Ureter (tissue), 1 donor: Measurements from ENCODE around the gene ZC3H10. TPM values are rescaled to one million over a fixed set of nuclear protein-coding genes. Genes with fewer than 3 reads are reported as not detected.
"Not testable (repeated sequence)": the region's sequence is repeated elsewhere in the genome, so short reads cannot be mapped to it uniquely, and the experiment has no call there.

Experiments
- DNase-seq: peaks from one replicate; pipeline ENCODE4 v3.0.0-alpha.2; 2020; ENCODE audit warnings: low spot score
- total RNA-seq: library from RNA; stranded (reverse); gene quantifications from one replicate; pipeline ENCODE4 v1.2.4, GENCODE V29; 2023
- donor health status: DM: yes; HTN: yes; CAD: no.

Gene ZC3H10
- total RNA-seq, 1 donor from 2014 or later, result 9.8 TPM

DNA sequence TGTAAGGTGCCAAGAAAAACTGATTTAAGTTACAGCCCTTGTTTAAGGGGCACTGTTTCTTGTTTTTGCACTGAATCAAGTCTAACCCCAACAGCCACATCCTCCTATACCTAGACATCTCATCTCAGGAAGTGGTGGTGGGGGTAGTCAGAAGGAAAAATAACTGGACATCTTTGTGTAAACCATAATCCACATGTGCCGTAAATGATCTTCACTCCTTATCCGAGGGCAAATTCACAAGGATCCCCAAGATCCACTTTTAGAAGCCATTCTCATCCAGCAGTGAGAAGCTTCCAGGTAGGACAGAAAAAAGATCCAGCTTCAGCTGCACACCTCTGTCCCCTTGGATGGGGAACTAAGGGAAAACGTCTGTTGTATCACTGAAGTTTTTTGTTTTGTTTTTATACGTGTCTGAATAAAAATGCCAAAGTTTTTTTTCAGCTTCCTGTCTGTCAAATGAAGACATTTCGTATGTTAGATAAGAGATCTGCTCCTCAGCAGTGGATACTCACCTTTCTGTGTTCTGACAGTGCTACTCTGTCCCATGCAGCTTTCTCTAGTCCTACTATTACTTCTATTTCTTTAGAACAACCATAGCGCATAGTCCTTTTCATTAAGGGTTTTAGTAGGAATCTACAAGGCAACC is 14.9 kb upstream of the ZC3H10 start:
- no peak for DNase-seq

DNA sequence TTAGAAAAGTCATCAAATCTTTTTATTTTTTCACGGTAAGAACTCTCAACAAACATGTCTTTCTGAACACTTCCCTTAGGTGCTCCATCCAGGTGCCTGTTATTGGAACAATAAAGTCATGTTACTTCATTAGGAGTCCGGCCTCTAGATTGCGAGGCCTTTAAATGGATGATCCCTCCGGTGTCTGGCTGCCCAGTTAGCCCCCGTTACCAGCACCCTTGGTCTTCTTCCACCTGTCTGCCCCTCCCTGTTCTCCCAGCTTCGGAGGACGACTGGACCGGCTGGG is 14.3 kb upstream of the ZC3H10 start:
- DNase-seq, result no peak

DNA sequence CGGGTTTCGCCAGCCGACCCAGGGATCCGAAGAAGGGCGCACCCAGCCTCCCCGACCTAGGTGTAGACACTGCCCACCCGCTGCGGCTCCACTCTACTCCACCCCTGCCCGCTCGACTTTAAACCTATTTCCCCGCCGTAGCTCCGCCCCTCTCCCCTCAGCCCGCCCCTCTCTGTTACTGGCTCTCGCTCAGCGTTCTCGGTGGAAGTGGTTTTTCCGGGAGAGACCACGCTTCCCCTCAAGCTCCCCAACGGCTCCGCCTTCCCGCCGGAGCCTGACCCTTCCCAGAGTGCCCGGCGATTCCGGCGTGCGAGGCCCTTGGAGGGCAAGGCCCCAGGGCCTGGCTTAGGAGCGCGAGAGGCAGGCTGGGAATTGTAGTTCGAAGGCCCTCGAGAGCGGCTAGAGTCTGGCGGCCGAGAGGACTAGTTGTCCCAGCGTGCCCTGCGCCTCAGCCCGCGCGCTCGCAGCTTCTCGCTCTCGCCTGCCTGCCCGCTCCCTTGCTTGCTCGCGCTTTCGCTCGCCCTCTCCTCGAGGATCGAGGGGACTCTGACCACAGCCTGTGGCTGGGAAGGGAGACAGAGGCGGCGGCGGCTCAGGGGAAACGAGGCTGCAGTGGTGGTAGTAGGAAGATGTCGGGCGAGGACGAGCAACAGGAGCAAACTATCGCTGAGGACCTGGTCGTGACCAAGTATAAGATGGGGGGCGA is 13.8 kb upstream of the ZC3H10 start, which contains the start of gene PA2G4:
PA2G4 (plus strand) TSS at position 451 of the 706 bp plus-strand sequence; CDS start at position 630, 179 bp downstream.
- DNase-seq, result peak; percentile 97

DNA sequence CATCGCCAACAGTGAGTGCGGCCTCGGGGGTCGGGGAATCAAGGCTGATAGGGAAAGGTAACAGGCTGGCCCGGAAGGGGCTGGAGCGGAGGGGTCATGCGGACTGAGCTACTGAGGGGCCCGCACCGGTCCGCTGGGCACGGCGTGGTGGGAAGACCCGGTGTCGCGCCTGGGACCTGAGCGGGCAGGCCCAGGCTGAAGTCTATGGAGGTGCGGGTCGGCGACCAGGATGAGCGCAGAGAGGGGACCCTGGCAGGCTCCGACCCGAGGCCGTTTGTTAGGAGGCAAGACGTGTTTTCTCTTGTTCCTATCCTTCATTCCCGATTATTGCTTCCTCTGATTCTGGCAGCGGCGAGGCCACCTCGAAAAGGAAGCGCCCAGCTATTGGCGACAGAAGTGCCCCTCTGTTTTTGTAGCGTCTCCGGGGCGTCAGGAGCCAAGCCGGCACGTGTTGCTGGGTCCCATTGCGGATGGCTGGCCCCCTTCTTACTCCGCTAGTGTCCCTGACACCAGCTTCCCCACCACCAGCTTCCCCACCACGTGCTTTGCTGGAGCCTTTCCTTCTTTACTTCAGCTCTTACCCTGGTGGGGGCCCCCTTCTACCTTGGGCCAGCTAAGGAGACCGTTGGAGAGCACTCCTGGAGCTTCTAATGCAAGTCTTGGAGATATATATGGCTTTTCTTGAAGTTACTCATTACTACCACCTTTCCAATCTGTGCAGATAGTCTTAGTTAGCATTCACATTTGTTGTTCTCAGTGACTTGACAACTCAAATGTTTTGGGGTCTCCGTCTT is 13.1 kb upstream of the ZC3H10 start:
- no peak for DNase-seq

DNA sequence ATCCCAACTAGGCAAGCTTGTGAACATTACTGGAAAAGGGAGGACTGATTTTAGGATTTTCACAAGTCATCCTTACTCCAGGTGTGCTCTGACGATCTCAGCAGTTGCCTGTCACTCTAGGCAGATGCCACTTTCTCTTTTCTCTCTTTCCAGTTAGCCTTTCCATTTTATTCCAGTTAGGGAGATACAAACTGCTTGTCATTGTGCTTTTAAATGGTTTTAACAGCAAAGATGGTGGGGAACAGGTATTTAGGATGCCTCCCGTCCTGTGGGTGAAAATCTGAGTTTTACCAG is 12.5 kb upstream of the ZC3H10 start:
- no peak for DNase-seq

DNA sequence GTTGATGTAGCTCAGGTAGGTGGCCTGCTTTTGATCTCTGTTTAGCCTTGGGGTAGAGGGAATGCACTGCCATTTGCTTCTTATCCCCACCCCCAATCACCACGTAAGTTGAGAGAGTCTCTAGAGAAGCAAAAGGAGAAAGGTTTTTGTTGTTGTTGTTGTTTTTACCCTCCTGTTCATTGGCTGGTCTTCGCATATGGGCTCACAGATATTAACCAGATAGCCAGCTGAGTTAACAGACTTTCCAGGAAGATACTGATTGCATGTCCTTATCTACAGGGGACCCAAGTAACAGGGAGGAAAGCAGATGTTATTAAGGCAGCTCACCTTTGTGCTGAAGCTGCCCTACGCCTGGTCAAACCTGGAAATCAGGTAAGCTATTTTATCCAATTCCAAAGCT is 10.8 kb upstream of the ZC3H10 start:
- no peak for DNase-seq

DNA sequence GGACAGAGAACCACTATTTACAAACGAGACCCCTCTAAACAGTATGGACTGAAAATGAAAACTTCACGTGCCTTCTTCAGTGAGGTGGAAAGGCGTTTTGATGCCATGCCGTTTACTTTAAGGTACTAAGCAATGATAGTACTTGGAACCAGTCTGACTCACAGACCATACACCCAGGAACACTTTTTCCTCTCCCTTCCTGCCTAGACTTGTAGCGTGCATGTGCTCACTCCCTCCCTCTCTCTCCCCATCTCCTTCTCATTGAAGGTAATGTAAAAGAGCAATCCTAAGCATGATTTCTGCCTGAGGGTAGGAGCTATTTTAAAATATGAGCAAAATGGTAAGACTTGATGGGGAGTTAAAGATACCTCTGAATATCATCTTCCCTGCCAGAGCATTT is 7.5 kb upstream of the ZC3H10 start:
- DNase-seq, result no peak

DNA sequence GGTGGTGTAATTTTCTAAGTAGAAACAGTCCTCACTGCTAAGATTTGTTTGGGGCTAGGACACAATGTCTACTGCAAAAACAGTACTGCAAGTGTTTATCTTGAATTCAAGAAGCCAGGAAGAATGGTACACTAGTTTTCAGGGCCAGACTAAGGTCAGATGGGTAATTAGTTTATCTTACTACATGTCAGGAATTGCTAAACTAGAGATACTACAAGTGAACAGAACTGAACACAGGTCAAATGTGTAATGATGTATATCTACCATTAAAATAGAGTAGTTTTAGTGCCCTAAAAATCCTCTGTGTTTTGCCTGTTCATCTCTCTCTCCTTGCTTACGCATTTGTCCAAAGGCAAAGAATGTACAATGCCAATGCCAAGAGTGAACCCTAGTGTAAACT is 4.0 kb upstream of the ZC3H10 start:
- DNase-seq, result no peak

DNA sequence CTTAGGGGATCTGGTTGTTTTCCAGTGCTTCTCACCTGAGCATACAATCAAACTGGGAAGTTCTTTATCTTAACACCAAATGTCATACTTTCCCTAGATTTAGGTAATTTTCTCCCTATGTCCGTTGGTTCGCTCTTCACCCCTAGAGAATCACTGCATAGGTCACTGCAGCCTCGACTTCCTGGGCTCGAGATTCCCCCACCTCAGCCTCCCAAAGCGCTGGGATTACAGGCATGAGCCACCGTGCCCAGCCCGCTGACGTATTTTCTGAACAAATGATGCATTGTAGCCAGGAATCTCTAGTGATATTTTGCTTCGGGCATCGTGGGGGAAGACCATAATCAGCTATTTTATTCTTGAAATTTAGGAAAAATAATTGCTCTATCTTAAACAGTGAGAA is 2.7 kb upstream of the ZC3H10 start:
- DNase-seq, result no peak

DNA sequence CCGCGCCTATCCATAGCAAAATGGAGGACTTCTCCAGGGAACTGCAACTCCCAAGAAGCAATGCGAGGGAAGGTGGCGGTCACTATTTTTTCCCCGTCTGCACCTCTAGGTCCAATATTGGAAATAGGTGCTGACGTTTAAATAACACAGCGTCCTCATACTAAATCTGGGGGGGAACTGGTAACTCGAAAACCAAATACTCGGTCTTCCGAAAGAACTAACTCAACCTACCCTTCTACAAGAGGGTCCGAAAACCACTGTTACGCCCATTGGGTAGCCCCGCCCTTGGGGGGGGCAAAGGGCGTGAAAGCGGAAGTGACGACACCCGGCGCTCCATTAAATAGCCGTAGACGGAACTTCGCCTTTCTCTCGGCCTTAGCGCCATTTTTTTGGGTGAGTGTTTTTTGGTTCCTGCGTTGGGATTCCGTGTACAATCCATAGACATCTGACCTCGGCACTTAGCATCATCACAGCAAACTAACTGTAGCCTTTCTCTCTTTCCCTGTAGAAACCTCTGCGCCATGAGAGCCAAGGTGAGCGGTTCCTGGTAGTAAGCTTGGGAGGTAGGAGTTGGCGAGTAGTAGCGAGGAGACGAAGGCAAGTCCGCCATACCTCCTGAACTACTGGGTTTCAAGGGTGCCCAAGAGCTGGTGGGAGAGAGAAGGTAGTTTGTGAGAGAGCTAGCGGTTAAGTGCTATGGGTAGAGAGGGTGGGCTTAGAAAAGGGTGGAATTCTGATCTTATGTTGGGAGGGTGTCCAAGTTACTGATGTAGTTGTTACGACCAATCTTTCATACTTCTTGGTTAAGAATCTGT is 1.6 kb upstream of the ZC3H10 start, which contains the start of gene RPL41:
RPL41 (plus strand) TSS at position 367 of the 815 bp plus-strand sequence.
- peak; percentile 97 for DNase-seq

DNA sequence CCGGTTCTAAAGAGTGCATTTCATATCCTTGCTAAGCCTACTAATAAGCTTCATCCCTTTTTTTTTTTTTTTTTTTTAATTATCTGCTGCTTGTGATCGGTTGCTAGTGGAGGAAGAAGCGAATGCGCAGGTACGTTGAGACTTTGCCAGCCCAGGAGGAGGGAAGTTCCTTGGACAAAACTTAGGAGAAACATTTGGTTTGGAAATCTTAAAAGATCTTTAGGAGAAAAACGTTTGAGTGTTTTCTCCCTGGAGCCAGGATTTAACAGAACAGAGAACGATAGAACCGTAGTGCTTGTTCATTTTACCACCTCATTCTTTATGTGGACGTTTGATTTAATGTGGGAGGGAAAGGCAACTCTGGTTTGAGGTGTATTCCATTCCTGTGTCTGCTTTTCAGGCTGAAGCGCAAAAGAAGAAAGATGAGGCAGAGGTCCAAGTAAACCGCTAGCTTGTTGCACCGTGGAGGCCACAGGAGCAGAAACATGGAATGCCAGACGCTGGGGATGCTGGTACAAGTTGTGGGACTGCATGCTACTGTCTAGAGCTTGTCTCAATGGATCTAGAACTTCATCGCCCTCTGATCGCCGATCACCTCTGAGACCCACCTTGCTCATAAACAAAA is 872 bp upstream of the ZC3H10 start:
- not testable (repeated sequence) for DNase-seq

DNA sequence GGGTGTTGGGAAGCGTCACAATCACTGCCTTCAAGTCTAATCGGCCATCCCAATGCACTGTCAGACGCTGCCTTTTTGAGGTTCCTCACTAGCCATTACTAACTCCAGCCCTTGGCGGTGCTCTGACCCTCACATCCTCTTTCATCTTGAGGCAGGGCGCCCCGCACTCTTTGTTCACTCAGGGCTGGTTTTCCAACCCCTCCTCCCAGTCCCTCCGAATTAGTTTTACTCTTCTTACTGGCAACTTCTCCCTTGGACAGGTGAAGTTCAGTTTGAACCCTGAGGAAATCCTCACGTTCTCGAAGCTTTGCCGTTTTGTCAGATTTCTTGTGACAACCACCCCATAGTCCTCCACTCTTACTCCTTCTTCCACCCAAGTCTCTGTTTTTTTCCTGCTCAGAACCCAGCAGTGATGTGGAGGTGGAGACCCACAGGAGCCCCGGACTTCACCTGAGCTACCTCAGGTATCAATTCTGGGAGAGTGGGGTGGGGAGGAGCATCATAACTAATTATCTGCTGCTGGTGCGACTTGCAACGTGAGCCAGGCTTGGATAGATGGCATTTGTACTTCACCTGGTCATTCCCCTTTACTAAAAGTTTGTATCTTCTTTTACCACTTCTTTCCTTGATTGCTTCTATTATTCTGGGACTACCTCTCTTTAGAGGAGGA is 757 bp downstream of the ZC3H10 start:
- no peak for DNase-seq

DNA sequence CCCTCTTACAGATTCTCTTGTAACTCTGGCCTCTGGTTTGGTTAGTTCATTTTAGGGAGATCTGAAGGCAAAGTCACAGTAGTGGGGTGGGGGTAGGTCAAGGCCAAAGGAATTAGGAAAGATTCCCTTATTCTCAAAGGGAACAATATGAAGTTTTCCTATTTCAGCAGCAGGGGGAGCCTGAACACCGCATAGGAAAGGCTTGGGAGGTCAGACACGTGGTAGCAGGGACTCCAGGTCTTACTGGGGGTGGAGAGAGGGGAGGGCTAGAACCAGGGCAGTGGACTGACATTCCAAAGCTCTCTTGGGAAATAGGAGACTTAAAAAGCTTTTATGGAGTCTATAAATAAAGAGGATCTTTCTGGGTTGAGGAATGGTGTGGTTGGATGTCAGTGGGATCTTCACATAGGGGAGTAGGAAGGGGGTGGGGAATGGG is 1.3 kb downstream of the ZC3H10 start:
- DNase-seq, result peak; percentile 82

DNA sequence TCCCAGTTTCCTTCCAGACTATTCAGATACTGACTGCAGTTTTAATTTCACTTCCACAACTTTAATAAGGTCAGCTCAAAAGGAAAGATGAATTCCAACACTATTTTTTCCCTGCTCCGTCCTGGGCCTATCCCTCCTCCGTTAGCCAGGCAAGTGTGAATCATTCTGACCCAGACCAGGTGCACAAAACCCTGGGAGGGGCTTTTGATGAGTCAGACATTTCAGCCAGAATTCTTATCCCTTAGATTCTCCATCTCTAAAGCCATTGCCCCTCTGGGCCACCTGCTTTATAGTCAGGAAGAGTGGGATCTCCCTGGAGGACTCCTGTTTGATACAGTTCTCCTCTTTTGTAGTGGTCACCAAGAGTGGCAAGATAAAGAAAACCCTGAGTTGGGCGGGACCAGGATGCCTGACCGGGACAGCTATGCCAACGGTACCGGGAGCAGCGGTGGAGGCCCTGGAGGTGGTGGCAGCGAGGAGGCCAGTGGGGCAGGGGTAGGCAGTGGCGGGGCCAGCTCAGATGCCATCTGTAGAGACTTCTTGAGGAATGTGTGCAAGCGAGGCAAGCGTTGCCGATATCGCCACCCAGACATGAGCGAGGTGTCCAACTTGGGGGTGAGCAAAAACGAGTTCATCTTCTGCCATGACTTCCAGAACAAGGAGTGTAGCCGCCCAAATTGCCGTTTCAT is 2.2 kb downstream of the ZC3H10 start:
- no peak for DNase-seq

DNA sequence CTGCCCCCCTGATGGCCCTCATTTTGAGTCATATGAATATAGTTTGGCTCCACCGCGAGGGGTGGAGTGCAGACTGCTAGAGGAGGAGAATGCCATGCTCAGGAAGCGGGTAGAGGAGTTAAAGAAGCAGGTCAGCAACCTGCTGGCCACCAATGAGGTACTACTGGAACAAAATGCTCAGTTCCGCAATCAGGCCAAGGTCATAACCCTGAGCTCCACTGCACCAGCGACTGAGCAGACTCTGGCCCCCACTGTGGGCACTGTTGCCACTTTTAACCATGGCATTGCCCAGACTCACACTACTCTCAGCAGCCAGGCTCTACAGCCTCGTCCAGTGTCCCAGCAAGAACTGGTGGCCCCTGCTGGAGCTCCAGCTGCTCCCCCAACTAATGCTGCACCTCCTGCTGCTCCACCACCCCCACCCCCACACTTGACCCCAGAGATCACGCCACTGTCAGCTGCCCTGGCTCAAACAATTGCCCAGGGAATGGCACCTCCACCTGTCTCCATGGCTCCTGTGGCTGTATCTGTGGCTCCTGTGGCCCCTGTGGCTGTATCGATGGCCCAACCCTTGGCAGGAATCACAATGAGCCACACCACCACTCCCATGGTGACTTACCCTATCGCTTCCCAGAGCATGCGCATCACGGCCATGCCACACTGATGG is 3.3 kb downstream of the ZC3H10 start:
- DNase-seq, result no peak

DNA sequence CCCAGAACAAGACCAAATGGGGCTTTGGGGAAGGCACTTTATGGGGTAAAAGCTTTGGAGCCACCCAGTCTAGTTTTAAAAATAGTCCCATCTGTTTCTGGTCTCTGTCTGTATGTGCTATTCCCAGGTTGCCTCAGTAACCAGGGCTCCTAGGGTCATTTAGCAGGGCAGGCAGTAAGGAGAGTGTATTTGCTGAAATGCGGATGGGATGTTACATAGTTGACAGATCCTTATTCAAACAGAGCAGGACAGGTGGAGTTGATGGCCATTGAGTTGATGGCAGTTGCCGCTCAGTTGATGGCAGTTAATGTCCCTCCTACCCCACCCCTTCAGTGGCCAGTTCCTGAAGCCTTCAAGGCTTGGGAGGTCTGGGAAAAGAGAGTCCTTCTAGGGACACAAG is 4.6 kb downstream of the ZC3H10 start:
- DNase-seq, result no peak

DNA sequence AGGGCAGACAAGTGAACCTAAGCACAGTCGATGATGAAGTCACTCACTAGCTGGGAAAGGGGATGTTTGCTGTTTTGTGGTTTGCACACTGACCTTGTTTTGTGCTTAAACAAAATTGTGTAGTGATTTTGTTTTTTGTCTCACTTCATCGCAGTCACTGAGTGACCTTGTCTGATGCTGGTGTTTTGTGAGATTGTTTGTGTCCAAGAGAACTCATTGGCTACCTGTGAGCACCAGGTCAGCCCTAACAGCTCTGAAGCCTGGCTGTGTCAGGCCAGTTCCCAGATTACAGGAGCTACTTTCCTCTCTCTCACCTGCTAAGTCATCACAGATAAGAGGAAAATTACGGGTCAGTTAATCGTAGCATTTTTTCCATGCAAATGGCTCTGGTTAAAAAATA is 6.1 kb downstream of the ZC3H10 start:
- no peak for DNase-seq

DNA sequence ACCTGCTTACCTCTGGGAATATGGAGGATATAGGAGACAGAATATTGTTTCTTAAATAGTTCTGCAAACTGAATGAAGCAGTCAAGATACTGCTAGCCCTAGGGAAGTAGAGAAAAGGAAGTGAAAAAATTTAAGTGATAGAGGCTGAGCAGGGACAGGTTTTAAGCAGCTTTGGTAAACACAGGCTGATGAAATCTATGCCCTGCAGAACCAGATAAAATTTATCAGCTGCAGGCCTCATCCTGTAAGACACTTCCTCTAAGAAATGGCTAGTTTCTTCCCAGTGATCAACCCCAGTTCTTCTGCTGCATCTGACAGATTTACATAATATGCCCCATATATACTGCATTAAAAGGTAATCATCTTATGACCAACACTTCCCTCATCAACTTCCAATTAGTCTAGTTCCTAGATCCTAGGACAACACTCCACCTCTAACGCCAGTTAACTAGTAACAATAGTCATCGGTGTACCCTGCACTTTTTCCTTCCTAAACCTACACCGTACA is 8.7 kb downstream of the ZC3H10 start:
- DNase-seq, result no peak

DNA sequence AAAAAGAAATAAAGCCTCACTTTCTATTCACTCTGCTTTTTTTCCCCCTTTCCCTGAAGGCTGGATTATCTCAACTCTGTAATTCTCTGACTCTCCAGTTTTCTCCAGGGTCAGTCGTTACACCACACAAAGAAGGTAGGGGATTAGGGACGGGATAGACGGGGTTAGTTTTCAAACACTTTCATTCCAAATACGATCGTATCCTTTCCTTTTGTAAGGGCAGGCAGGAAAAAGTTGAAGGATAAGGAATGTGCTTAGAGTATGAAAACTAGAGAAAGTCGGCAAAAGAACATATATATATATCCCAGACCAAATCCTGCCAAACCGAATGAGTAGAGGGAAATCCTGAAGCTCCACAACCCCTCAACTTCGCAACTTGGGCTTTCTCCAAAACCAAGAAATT is 9.4 kb downstream of the ZC3H10 start:
- no peak for DNase-seq
